Muscle of back (tissue), 11 donors: Measurements from ENCODE around the gene KCNQ2. TPM values are rescaled to one million over a fixed set of nuclear protein-coding genes. Genes with fewer than 3 reads are reported as not detected.

Source experiments
- DNase-seq, 3 donors: peaks; one replicate each; pipeline versions ENCODE4 v3.0.0 to v3.0.0-alpha.2; 2013
- polyA plus RNA-seq, 10 donors: library from polyadenylated mRNA; unstranded; fragments of 120-200 nt; gene quantifications; one replicate each; pipeline ENCODE4 v1.2.1, GENCODE V29; 2013; ENCODE audit not compliant: insufficient read length in 10 of 10

The KCNQ2 gene
- polyA plus RNA-seq, 10 donors: 2.6 to 8.1 (median 4.3) TPM

DNA sequence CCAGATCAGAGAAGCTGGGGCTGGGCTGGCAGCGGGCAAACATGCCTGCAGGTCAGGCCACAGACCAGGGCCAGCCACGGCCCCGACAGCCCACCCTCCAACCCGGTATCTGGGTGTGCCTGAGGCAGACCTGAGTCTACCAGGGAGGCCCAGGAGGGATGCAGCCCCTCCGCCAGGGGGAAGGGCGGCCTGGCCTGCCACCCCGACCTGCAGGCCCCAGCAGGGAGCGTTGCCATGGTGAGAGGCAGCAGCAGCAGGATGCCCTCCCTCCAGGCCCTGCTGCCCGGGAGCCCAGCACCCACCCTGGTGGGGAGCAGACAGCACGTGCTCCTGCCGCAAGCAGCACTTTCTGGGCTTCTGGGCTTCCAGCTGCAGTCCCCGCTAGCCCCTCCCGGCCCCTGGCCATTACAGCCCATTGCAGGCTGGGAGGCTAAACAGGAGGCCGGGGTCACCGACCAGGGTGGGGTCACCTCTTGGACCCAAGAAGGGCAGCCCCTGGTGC, 30.3 kb upstream of the KCNQ2 start:
- DNase-seq: no peak

DNA sequence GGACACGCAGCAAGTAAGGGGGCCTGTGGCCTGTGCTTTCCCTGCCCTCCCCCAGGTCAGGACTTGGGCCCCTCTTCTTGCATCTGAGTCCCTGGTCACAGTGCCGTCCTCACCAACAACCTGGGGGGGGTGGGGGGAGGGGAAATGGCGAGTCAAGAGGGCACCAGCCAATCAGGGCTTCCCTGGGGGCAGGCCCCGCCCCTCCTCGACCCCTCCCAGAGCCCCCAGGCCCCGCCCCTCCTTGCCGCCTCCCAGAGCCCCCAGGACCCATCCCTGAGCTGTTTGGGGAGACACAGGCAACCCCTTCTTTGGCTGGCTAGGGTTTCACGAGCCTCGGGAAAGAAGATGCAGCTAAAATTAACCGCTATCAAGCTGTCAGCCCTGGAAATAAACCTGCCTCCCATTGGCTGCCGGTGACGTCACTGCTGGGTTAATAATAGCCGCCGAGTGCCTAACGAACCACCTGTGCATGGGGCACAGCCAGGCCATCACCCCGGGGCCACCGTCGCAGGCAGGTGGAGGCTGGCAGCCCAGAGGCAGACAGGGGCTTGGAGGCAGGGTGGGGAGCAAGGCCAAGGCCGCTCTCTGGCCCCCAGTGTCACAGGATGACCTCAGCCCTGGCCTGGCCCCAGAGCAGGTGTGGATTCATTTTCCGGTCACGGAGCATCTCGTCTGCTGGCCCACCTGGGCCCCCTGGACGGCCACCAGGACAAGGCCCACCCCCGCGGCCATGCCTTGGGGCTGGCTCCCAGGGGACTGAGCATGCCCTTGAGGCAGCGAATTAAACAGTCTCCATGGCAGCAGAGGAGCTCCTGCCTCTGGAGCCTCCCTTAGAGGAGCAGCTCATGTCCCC, 29.6 kb upstream of the KCNQ2 start:
- peak in 2 of 3 donors; percentile 55 to 70 for DNase-seq

DNA sequence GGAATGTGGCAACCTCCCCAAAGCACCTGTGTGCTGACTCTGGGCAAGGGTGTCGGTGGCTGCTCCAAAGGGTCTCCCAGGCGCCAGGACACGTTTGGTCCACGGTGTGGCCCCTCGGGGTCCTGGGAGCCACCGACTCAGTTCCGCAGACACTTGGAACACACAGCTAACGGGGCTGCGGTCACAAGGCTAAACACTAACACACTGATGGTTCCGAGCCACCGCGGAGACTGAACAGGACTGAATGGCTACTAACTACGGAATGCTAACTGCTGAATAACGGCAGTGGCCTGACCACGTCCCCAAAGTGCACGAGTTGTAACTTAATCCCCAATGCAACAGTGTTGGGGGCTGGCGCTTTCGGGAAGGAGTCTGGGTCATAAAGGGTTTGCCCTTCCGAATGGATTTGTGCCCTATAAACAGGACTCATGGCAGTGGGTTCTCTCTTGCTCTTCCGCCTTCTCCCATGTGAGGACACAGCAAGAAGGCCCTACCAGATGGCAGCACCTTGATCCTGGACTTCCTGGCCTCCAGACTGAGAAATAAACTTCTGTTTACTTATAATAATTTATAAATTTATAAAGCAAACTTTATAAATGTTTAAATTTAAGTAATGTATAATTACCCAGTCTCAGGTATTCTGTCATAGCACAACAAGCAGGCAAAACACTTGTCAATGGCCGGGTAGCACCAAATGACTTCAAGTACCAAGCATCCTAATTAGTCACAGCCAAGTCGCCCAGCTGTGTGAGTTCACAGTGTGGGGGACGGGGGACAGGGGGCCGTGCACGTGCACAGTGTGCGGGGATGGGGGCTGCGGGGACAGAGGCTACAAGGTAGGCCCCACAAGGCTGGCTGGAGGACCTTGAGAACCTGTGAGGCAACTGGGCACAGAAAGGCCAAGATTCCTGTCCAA, 28.7 kb upstream of the KCNQ2 start:
- no peak for DNase-seq

DNA sequence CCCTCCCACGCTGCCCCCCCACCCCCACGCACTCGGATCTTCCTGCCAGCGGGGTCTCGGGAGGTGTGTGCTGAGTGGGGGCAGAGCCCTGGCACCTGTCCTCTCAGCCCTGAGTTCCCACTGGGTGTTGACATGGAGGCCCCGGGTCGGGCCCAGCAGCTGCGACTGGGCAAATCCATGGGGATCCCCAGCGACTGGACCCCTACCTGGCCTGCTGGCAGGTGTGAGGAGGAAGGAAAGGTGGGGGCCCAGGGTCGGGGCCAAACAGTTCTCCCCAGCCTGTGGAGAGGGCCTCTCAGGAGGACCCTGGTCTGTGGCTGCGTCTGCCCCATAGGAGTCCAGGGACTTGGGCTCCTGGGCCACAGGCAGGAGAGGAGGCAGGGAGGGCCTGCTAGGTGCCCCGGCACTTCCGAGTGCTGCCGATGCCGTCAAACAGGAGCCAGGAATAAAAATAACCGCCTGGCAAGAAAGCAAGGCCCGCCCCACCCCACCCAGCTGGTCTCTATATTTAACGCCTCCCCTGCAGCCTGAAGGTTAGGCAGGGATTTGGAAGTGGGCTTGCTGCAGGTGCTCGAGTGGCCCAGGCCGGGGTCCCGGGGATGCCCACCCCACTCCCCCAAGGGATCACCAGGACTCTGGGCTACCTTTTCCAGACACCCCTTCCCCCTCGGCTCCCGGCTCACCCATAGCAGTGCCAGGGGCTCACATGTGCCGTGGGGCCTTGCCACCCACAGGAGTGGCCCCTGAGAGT, 27.9 kb upstream of the KCNQ2 start:
- DNase-seq: no peak

DNA sequence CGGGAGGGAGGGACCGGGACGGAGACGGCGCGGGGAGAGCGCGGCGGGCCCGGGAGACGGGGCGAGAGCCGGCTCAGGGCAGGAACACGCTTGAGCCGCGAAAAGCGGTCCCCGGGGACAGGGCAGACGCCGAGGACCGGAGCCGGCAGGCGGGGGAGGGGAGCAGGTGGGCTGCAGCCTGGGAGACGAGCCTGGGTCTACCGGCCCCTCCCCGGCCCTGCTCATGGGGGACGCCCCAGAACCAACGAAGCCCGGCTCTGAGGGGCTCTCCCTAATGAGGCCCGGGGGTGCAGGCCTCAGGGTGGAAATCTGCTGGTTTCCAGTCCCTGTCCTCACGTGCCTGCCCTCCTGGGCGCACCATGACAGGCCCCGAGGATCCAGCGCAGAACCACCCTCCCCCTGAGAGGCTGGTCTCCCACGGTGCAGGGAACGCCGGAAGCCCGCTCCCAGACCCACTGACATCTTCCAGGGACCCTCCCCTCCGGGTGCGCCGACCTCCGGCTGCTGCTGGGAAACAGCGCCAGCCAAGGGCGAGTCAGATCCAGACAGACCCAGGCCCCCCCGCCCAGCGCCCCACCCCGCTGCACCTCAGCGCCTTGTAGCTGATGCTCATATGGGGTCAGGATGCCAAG, 27.0 kb upstream of the KCNQ2 start:
- no peak for DNase-seq

DNA sequence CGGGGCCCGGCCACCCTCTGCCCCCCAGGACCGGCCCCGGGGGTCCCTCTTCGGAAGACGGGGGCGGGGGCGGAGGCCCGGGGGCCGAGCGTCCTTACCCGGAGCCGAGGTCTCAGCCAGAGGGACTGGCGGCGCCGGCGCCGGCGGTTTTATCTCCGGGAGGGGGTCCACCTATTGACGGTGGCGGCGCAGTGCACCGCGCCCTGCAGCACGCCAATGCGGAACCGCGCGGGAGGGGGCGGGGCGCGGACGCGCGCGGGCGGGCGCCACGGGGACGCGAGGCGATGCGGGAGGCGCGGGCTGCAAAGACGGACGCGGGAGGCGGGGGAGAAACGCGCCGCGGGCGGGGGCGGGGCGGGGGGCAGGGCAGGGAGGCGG, 26.5 kb upstream of the KCNQ2 start, which contains the start of gene EEF1A2:
TSS of gene EEF1A2 (minus strand) at position 124 of the 378 bp plus-strand sequence. CDS start 1,320 bp downstream, outside the sequence.
- no peak for DNase-seq

DNA sequence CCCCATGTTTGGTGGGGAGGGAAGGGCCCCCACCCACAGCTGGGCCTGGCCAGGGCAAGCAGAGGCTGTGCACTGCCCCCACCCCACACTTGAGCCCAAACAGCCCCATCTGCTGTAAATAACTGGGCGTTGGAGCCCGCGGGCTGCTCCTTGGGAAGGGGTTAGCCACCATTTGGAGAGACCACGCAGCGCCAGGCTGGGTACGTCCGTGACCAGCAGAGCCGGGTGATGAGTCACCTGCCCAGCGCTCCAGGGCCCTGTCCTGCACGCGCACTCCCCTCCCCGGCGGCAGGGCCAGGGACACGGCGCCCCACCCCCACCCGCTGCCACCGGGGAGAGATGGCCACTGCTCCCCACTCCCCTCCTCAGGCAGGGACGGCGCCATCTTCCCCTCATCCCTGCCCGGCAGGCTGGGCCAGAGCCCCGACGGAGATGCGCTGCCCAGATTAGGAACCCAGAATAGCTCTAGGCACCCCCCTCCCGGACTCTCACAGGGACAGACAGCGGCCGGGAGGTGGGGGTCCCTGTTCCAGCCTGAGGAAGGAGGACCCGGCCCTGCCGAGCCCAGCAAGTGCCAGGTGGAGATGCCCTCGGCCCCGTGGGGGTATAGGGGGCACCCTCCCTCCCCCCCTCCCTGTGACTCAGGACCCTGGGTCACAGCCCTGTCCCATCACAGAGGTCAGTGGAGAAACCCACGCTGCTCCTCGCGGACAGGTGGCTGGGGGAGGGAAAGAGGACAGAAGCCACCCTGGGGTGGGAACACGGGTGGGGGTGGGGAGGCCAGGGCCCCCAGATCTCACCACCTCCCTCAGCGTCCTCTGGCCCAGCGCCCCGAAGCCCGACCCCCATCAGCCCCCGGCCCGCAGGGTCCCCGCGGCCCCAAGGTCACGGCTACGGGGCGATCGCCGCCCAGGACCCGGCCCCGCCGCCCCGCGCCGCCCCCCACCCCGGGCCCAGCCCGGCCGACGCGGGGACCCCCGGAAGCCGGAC, 25.8 kb upstream of the KCNQ2 start:
- no peak for DNase-seq

DNA sequence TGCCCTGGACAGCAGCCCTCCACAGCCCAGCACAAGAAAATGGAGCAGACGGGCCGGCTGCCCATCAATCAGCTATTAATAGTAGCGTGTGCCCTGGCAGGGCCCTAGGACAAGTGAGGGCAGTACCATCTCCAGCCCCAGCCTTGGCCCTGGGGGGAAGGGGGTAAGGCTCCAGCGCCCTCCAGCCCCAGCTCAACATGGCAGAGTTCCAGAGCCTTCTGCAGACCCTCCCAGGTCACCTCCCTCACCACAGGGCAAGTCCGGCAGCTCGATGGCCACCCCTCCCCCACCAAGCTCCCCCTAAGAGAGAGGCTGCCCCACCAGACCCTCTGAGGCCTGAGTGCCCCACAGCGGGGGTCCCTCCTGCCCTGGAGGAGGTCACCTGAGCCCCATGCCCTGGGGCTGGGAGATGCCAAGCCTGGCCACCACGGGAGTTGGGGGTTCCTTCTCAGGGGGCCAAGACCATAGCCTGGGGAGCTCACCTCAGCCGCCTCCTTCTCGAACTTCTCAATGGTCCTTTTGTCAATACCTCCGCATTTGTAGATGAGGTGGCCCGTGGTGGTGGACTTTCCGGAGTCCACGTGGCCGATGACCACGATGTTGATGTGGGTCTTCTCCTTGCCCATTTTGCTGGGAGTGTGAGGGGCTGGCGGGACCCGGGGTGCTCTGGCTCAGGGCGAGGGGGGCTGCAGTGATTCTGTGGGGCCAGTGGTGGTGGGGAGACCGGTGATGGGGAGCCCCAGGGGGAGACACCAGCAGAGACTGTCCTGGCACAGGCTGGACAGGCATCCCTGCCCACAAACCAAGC, 24.9 kb upstream of the KCNQ2 start:
- DNase-seq: no peak

DNA sequence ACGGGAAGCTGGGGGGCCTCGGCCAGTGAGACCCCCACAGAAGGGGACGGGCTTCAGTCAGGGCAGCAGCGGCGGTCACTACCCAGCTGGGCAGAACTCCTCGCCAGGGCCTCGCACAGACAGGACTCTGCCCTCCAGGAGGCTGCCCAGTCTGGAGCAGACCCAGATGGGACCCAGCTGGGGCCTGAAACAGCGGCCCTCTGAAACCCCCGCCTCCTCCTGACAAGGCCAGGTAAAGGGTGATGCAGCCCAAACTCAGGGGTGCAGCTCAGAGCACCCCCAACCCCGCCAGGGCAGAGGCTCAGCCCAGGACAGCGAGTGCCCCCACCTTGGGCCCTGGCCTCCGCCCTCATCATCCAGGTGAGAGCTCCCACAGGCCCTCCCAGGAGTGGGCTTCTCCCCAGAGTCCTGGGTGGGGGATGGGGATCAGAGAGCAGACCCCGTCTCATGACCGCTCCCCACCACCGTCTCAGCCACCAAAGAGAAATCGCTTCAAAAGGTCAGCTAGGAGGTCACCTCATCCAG, 24.2 kb upstream of the KCNQ2 start:
- no peak for DNase-seq

DNA sequence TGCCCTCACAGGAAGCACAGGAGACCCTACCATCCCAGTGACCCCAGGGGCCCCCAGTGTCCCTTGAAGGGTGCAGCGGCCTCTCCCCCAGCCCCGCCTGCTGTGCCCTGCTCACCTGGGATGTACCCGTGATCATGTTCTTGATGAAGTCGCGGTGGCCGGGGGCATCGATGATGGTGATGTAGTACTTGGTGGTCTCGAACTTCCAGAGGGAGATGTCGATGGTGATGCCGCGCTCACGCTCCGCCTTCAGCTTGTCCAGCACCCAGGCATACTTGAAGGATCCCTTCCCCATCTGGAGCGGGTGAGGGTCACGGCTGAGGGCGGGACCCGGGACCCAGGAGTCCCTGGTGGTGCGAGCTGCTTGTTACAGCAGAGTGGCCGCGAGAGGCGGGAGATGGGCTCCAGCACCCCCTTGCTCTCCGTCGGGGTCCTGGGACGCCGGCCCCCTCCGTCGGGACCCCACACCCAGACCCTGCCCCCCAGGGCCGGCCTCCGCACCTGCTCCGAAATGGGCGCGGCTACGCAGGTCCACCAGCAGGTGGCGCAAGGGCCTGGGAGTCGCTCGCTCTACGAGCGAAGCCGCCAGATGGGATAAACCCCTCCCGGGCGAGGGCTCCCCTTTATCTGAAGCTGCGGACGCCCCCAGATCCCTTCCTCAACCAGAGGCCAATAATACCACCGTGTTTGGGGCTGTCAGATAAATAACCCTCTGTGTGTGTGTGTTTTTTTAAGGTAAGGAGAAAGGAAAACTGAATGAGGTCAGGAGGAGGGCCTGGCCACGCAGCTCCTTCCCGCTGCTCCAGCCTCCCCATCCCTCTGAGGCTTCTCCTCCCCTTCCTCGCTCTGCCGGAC, 23.5 kb upstream of the KCNQ2 start:
- peak; percentile 36 to 80 (median 65) for DNase-seq

DNA sequence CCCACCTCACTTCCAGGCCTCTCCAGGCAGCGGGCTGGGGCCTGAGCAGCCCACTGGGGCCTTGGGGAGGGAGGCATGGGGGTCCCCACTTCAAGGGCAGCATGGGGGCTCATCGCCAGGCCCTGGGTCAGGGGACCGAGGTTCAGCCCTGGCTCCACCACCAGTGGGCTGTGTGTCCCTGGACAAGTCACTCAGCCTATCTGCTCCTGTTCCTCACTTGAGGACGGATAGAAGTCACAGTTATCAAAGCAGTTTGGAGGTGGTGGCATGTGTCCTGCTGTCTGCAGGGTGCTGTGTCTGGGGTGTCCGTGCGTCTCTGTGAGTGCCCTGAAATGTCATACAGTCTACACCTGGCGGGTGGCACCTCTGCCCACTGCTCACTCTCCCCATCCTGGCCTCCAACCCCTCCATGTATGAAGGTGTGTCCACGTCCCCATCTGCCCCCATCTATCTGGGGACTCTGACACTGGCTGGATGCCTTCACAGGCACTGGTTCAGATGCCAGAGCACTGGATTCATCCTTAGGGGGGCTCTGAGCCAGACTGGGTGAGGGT, 22.8 kb upstream of the KCNQ2 start:
- DNase-seq: no peak

DNA sequence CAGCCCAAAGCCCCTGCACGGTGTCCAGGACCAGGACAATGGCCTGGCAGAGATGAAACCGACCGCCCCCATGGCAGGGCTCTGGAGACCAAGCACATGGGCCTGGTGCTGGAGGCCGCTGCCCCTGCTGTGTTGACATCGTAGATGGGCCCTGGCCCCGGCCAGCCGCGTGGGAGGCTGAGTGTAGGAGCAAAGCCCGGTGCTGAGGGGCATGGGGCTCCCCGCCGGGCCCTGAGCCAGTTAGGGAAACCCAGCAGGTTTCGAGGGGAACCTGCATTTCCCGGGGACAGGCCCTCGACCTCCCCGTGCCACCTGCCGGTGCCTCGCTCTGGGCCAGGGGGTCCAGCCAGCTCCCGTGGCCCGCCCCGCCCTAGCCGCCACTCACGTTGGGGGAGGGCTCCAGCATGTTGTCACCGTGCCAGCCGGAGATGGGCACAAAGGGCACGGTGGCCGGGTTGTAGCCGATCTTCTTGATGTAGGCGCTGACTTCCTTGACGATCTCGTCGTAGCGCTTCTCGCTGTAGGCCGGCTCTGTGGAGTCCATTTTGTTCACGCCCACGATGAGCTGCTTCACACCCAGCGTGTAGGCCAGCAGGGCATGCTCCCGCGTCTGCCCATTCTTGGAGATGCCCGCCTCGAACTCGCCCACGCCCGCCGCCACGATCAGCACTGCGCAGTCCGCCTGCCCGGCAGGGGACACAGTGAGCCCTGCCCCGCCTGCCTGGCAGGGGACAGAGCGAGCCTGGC, 22.1 kb upstream of the KCNQ2 start:
- no peak for DNase-seq

DNA sequence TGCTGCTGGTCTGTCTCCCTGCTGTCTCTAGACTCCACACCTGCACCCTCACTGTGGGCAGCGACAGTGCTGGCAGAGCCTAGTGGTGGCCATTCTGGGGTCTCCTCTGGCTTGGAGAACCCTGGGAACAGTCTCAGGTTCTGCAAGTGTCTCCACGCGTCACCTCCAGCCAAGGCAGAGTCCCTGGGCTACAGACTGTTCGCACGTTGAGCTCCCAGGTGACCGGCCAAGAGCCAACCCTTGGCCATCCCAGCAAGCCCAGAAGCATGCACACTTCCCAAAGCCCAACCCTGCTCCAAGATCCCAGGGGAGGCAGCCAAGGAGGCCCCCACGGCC, 21.6 kb upstream of the KCNQ2 start:
- DNase-seq: no peak

DNA sequence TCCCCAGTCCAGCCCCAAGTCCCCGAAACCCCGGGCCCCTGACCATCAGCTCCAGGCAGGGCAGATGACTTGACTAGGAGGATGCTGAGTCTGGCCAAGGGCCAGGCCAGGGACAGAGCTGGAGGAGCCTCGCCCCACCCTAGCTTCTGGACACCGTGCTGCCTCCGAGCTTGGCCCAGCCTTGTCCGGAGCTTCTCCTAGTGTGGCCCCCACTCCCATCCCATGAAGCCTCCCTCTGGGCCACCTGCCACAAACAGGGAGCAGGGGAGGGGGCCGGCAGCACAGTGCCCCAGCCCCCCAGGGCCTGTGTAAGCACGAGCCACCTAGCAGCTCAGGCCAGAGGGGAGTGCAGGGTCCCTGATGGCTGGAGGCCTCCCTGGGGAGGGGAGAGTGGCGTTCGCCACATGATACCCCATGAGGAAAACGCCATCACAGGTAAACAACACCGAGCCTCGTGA, 21.1 kb upstream of the KCNQ2 start:
- DNase-seq: no peak

DNA sequence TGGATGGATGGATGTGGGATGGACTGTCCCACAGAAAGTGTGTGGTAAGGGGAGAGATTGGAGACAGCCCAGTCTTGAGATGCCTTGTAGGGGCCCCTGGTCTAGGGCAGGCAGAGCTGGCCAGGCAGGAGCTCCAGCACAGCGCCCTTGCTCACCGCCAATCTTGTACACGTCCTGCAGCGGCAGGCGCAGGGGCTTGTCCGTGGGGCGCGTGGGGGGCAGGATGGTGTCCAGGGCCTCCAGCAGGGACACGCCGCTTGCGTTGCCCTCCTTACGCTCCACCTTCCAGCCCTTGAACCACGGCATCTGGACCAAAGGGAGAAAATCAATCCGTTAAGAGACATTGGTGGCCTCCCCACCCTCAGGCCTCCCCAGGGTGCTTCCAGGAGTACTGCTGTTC, 20.5 kb upstream of the KCNQ2 start:
- DNase-seq: no peak

DNA sequence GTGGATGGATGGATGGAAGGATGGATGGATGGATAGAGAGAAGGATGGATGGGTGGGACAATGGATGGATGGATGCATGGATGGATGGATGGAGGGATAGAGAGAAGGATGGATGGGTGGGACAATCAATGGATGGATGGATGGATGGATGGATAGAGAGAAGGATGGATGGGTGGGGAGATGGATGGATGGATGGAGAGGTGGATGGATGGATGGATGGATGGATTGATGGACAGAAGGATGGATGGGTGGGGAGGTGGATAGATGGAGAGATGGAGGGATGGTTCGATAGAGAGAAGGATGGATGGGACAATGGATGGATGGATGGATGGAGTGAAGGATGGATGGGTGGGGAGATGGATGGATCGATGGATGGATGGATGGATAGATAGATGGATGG, 20.1 kb upstream of the KCNQ2 start:
- no peak for DNase-seq
